CD8-positive, alpha-beta memory T cell (primary cell): Measurements from ENCODE around the gene KIFC1. TPM values are rescaled to one million over a fixed set of nuclear protein-coding genes. Genes with fewer than 3 reads are reported as not detected.

ENCODE experiments used
- CTCF ChIA-PET: fragments of 350-600 bp; sonication (Branson Sonifier 250); formaldehyde crosslinking; loops from one replicate; lab custom pipeline; 2021; ENCODE audit warnings: antibody characterized with exemption; lab: Charles Lee
- POLR2A ChIA-PET: fragments of 350-600 bp; sonication (Branson Sonifier 250); formaldehyde crosslinking; loops from one replicate; lab custom pipeline; 2021; ENCODE audit warnings: antibody characterized with exemption; lab: Charles Lee
- DNase-seq, 5 donors: peaks; one replicate each; pipeline versions ENCODE4 v3.0.0 to v3.0.0-alpha.2; 2020 to 2022; ENCODE audit warnings: mixed read lengths in 1 of 5
- H3K27ac ChIP-seq: one replicate; pipeline ENCODE4 v1.7.0; 2013; ENCODE audit warnings: low read depth, mild to moderate bottlenecking, low read length, moderate library complexity
- H3K27me3 ChIP-seq: 2 replicates; pipeline ENCODE4 v1.7.0; 2013; ENCODE audit warnings: low read length, mild to moderate bottlenecking; ENCODE audit not compliant: insufficient read depth, poor library complexity, severe bottlenecking
- H3K36me3 ChIP-seq: 2 replicates; pipeline ENCODE4 v1.7.0; 2013; ENCODE audit warnings: mild to moderate bottlenecking, low read length, moderate library complexity; ENCODE audit not compliant: insufficient read depth
- H3K4me1 ChIP-seq: 2 replicates; pipeline ENCODE4 v1.7.0; 2013; ENCODE audit warnings: mild to moderate bottlenecking, low read length, moderate library complexity; ENCODE audit not compliant: insufficient read depth
- H3K4me3 ChIP-seq: 2 replicates; pipeline ENCODE4 v1.7.0; 2013; ENCODE audit warnings: mild to moderate bottlenecking, low read length
- H3K9me3 ChIP-seq: 2 replicates; pipeline ENCODE4 v1.7.0; 2013; ENCODE audit warnings: mild to moderate bottlenecking, low read length
- H3K27ac Mint-ChIP-seq, 8 donors: one replicate each; pipeline ENCODE4 v1.8.0; 2020 to 2021; ENCODE audit warnings: mixed read lengths in 8 of 8, mild to moderate bottlenecking in 6 of 8, inconsistent platforms in 3 of 8, moderate library complexity in 3 of 8
- H3K27me3 Mint-ChIP-seq, 2 donors: one replicate each; pipeline ENCODE4 v1.8.0; 2020 to 2021; ENCODE audit warnings: mixed read lengths in 2 of 2, mild to moderate bottlenecking in 1 of 2, moderate library complexity in 1 of 2
- H3K36me3 Mint-ChIP-seq, 3 donors: one replicate each; pipeline ENCODE4 v1.8.0; 2020 to 2021; ENCODE audit warnings: mixed read lengths in 3 of 3, inconsistent platforms in 1 of 3, mild to moderate bottlenecking in 1 of 3
- H3K4me1 Mint-ChIP-seq, 3 donors: one replicate each; pipeline ENCODE4 v1.8.0; 2020 to 2021; ENCODE audit warnings: mixed read lengths in 3 of 3, inconsistent platforms in 1 of 3, mild to moderate bottlenecking in 1 of 3
- H3K4me3 Mint-ChIP-seq, 7 donors: one replicate each; pipeline ENCODE4 v1.8.0; 2020 to 2021; ENCODE audit warnings: mixed read lengths in 7 of 7, mild to moderate bottlenecking in 6 of 7, moderate library complexity in 4 of 7, inconsistent platforms in 2 of 7
- H3K9me3 Mint-ChIP-seq, 5 donors: one replicate each; pipeline ENCODE4 v1.8.0; 2020 to 2022; ENCODE audit warnings: mixed read lengths in 5 of 5, mild to moderate bottlenecking in 3 of 5, moderate library complexity in 2 of 5, inconsistent platforms in 1 of 5
- polyA plus RNA-seq: library from polyadenylated mRNA; unstranded; fragments of 300-500 nt; fragmentation: Illumina TruSeq; gene quantifications from one replicate; pipeline ENCODE4 v1.2.3, GENCODE V29; 2021
- total RNA-seq, 2 experiments: library from RNA; stranded (reverse); gene quantifications; one replicate each; pipeline ENCODE4 v1.2.3, GENCODE V29; 2021

Gene KIFC1
- total and polyA plus RNA-seq, 3 experiments from 2014 or later = 0.39 to 52.7 (median 51.6) TPM

GRCh38 chr6:33420491-33421343 lies 29.1 kb downstream of the KIFC1 start:
- Histone ChIP-seq H3K4me3 (no peak overlapping the region), H3K27ac (no peak overlapping the region), H3K9me3 (no peaks in the 10 kb centered on the region), H3K36me3 (peaks cover 5% of the 10 kb centered on the region), H3K27me3 (no peaks in the 10 kb centered on the region), H3K4me1 (peaks cover 51% of the 10 kb centered on the region)
- Mint-ChIP-seq H3K36me3 (peaks cover under 1 to 21% (median 4%) of the 10 kb centered on the region in 3 donors), H3K27ac (peak overlapping the region in 7 of 8 donors; percentile 50 to 90 (median 75)), H3K4me3 (peak overlapping the region in 3 of 7 donors; percentile 12 to 79 (median 50)), H3K4me1 (peaks cover 63 to 66% (median 65%) of the 10 kb centered on the region in 3 donors), H3K9me3 (no peaks in the 10 kb centered on the region), H3K27me3 (peaks cover 0 to 3% of the 10 kb centered on the region in 2 donors)
- DNase-seq = no peak
- ChIA-PET CTCF (interaction anchor here (1.3 kb wide), 1 partner anchor 30 kb away, joined by 3 read pairs; no protein-coding TSS in a partner anchor), POLR2A (no interaction called here)

DNA sequence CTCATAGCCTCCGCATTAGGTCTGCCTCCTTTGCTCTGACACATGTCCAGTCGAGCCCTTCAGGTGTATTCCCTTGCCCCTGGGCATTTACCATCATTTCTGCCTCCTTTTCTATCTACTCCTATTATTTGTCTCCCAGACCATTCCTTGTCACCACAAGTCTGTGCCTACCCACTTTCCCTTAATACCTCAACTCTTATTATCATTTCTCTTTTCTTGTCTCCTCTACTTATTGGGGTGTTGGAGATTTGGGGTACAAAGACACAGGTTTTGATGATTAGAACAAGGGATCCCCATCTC lies 29.7 kb downstream of the KIFC1 start:
- Mint-ChIP-seq H3K27ac (peak overlapping the region in 6 of 8 donors; percentile 30 to 90 (median 60)), H3K4me3 (peak overlapping the region in 1 of 7 donors; percentile 79), H3K9me3 (no peaks in the 10 kb centered on the region), H3K4me1 (peaks cover 60 to 63% (median 62%) of the 10 kb centered on the region in 3 donors), H3K36me3 (peaks cover 0 to 16% (median 4%) of the 10 kb centered on the region in 3 donors), H3K27me3 (peaks cover 0 to 3% of the 10 kb centered on the region in 2 donors)
- ChIA-PET POLR2A (no interaction called here), CTCF (no interaction called here)
- Histone ChIP-seq H3K27ac (no peak overlapping the region), H3K4me1 (peaks cover 45% of the 10 kb centered on the region), H3K9me3 (no peaks in the 10 kb centered on the region), H3K27me3 (no peaks in the 10 kb centered on the region), H3K36me3 (no peaks in the 10 kb centered on the region), H3K4me3 (no peak overlapping the region)
- no peak for DNase-seq

- ChIA-PET CTCF (interaction anchor here (3.5 kb wide), 1 partner anchor 15 kb away, joined by 10 read pairs; no protein-coding TSS in a partner anchor), POLR2A (interaction anchor here (3.0 kb wide), 1 partner anchor 13 kb away, joined by 13 read pairs; the partner anchor contains the start of gene PHF1)
- H3K9me3 ChIP-seq = no peaks in the 10 kb centered on the region
- H3K27me3 ChIP-seq = no peaks in the 10 kb centered on the region
- no peak overlapping the region for H3K27ac ChIP-seq
- H3K4me1 ChIP-seq = peaks cover 38% of the 10 kb centered on the region
- peaks cover 0 to 11% of the 10 kb centered on the region in 2 donors for H3K27me3 Mint-ChIP-seq
- H3K4me3 Mint-ChIP-seq = peak overlapping the region; percentile 46 to 93 (median 86)
- no peaks in the 10 kb centered on the region for H3K36me3 ChIP-seq
- H3K4me1 Mint-ChIP-seq = peaks cover 57 to 62% (median 61%) of the 10 kb centered on the region in 3 donors
- no peaks in the 10 kb centered on the region for H3K9me3 Mint-ChIP-seq
- DNase-seq = no peak
- peaks cover 0 to 13% (median 0%) of the 10 kb centered on the region in 3 donors for H3K36me3 Mint-ChIP-seq
- no peak overlapping the region for H3K4me3 ChIP-seq
- peak overlapping the region; percentile 80 to 100 (median 99) for H3K27ac Mint-ChIP-seq
These were observed 32.2 kb downstream of the KIFC1 start for GRCh38 chr6:33423777-33424176.

DNA sequence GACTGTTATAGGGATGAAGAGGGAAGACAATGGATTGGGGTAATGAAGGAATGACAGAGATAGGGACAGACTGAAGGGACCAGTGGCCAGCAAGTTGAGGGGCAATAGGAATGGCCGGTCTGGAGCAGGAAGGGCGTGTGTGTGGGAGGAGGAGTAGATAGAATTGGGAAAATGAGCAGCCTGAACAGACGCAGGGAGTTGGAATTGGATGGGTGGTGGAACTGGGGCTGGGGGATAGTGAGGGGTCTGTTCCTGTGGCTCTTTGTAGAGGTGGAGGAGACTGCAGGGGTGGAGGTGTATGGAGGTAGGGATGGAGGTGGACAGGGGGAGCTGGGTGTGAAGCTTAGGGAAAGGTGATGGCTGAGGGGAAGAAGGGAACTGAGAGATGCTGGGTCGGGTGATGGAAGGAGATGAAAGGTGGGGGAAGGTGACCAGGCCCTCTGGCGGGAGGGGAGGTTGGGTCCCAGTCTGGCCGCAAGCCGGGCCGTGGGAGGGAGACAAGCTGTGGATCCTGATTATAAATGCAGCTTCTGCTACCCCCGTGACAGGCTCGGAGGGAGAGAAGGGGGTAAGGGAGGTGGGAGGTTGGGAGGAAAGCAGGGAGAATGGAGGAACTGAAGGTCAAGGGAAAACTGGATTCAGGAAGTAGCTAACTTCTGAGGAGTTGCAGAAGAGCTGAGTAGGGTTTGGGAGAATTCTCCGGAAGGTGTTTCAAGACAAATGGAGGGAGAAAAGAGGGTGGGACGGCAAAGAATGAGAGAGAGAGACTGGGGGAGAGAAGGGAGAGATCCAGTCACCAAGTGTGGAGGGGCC lies 33.4 kb downstream of the KIFC1 start:
- Histone ChIP-seq H3K4me1 (peaks cover 40% of the 10 kb centered on the region), H3K27me3 (no peaks in the 10 kb centered on the region), H3K36me3 (no peaks in the 10 kb centered on the region), H3K4me3 (peak overlapping the region; percentile 69), H3K9me3 (no peaks in the 10 kb centered on the region), H3K27ac (peak overlapping the region; percentile 88)
- Mint-ChIP-seq H3K27ac (peak overlapping the region; percentile 97 to 100 (median 99)), H3K27me3 (peaks cover 0 to 11% of the 10 kb centered on the region in 2 donors), H3K4me3 (peak overlapping the region; percentile 84 to 93 (median 91)), H3K4me1 (peaks cover 59 to 64% (median 63%) of the 10 kb centered on the region in 3 donors), H3K36me3 (peaks cover 0 to 13% (median 0%) of the 10 kb centered on the region in 3 donors), H3K9me3 (no peaks in the 10 kb centered on the region)
- no peak for DNase-seq
- POLR2A ChIA-PET = interaction anchor here (1.4 to 3.0 kb wide), 3 partner anchors 14 to 136 kb away, joined by 3 to 13 read pairs (median 4); partner anchors contain the start of genes PFDN6, PHF1, WDR46 and ZBTB22
- CTCF ChIA-PET = interaction anchor here (0.9 to 3.5 kb wide), 9 partner anchors 13 to 177 kb away, joined by 3 to 14 read pairs (median 4); partner anchors contain the start of genes B3GALT4, RGL2 and ZBTB22

- Histone ChIP-seq H3K4me1 (peaks cover 48% of the 10 kb centered on the region), H3K27me3 (no peaks in the 10 kb centered on the region), H3K27ac (peak overlapping the region; percentile 88), H3K36me3 (no peaks in the 10 kb centered on the region), H3K9me3 (no peaks in the 10 kb centered on the region), H3K4me3 (peak overlapping the region; percentile 69)
- peak overlapping the region; percentile 84 to 93 (median 91) for H3K4me3 Mint-ChIP-seq
- peaks cover 66 to 73% (median 71%) of the 10 kb centered on the region in 3 donors for H3K4me1 Mint-ChIP-seq
- H3K27me3 Mint-ChIP-seq = peaks cover 0 to 11% of the 10 kb centered on the region in 2 donors
- peak; percentile 78 to 90 (median 80) for DNase-seq
- CTCF ChIA-PET = interaction anchor here (0.6 to 3.5 kb wide), 11 partner anchors 14 to 215 kb away, joined by 3 to 14 read pairs (median 4); partner anchors contain the start of genes B3GALT4, RGL2, ZBTB22 and ZBTB9
- no peaks in the 10 kb centered on the region for H3K9me3 Mint-ChIP-seq
- H3K36me3 Mint-ChIP-seq = peaks cover 0 to 13% (median 0%) of the 10 kb centered on the region in 3 donors
- POLR2A ChIA-PET = interaction anchor here (0.9 to 3.0 kb wide), 6 partner anchors 8 to 137 kb away, joined by 3 to 13 read pairs (median 4); partner anchors contain the start of genes CUTA, PFDN6, PHF1 and WDR46
- H3K27ac Mint-ChIP-seq = peak overlapping the region; percentile 97 to 100 (median 99)
These were observed 34.3 kb downstream of the KIFC1 start for GRCh38 chr6:33425668-33426577.

- H3K4me1 Mint-ChIP-seq = peaks cover 66 to 74% (median 74%) of the 10 kb centered on the region in 3 donors
- no peaks in the 10 kb centered on the region for H3K9me3 Mint-ChIP-seq
- POLR2A ChIA-PET = interaction anchor here (0.9 to 3.0 kb wide), 4 partner anchors 9 to 109 kb away, joined by 4 to 13 read pairs (median 4); partner anchors contain the start of genes CUTA, PHF1 and ZBTB22
- H3K4me3 ChIP-seq = peak overlapping the region; percentile 74
- DNase-seq = peak; percentile 39 to 76 (median 59)
- H3K27ac ChIP-seq = peak overlapping the region; percentile 88
- H3K27me3 ChIP-seq = no peaks in the 10 kb centered on the region
- H3K27me3 Mint-ChIP-seq = peaks cover 0 to 11% of the 10 kb centered on the region in 2 donors
- H3K9me3 ChIP-seq = no peaks in the 10 kb centered on the region
- H3K36me3 Mint-ChIP-seq = peaks cover 0 to 13% (median 0%) of the 10 kb centered on the region in 3 donors
- H3K4me3 Mint-ChIP-seq = peak overlapping the region; percentile 84 to 93 (median 91)
- CTCF ChIA-PET = interaction anchor here (0.6 to 3.5 kb wide), 10 partner anchors 14 to 216 kb away, joined by 3 to 14 read pairs (median 4); partner anchors contain the start of genes B3GALT4, RGL2, ZBTB22 and ZBTB9
- H3K36me3 ChIP-seq = no peaks in the 10 kb centered on the region
- H3K4me1 ChIP-seq = peaks cover 58% of the 10 kb centered on the region
- H3K27ac Mint-ChIP-seq = peak overlapping the region; percentile 97 to 100 (median 99)
These were observed 35.2 kb downstream of the KIFC1 start for GRCh38 chr6:33426590-33427511.
